GM21786 (cell line): ENCODE measurements around the gene SFRP5.

ENCODE experiments used
- ATAC-seq: cut with Tn5 transposase; IDR thresholded peaks from one replicate; pipeline ENCODE4 v1.9.1; 2021; ENCODE audit not compliant: unreplicated experiment

Gene SFRP5, protein sequence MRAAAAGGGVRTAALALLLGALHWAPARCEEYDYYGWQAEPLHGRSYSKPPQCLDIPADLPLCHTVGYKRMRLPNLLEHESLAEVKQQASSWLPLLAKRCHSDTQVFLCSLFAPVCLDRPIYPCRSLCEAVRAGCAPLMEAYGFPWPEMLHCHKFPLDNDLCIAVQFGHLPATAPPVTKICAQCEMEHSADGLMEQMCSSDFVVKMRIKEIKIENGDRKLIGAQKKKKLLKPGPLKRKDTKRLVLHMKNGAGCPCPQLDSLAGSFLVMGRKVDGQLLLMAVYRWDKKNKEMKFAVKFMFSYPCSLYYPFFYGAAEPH

DNA sequence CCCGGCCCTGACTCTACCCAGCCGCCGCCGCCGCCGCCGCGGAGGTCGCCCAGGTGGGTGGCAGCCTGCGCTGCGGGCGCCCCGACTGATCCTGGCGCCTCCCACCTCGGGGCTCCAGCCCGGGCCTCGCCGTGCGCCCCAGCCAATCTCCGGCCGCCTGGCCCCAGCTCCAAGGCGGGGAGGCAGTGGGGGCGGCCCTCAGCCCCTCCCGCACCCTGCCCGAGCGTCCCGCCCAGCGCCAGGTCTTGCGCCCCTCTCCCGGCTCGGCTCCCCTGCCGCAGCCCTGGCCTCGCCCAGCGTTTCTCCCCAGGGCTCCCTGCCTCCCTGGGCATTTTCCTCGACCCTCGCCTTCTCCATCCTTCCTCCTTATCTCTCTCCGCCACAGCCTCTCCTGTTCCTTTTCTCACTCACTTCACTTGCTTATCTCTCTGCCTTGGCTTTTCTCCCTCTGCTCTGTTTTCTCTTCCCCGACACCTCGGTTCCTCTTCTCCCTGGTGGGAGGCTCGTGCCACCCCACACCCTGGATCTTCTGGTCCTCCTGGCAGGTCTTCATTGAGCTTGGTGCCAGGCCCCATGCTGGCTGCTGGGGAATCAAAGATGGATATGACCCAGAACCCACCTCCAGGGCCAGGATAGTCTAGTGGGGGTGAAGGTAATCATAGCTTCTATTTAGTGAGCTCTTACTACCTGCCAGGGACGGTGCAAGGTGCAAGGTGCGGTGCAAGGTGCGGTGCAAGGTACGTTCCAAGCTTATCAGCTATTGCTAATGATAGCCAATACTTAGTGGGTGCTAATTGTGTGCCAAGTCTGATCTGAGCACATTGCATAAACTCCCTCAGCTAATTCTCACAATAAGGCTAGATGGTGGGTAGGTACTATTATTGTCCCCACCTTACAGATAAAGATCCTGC lies at the start of gene SFRP5:
Gene SFRP5 (minus strand): TSS at position 87 of the 911 bp plus-strand sequence. CDS start 166 bp downstream, outside the sequence.
- ATAC-seq = no peak

DNA sequence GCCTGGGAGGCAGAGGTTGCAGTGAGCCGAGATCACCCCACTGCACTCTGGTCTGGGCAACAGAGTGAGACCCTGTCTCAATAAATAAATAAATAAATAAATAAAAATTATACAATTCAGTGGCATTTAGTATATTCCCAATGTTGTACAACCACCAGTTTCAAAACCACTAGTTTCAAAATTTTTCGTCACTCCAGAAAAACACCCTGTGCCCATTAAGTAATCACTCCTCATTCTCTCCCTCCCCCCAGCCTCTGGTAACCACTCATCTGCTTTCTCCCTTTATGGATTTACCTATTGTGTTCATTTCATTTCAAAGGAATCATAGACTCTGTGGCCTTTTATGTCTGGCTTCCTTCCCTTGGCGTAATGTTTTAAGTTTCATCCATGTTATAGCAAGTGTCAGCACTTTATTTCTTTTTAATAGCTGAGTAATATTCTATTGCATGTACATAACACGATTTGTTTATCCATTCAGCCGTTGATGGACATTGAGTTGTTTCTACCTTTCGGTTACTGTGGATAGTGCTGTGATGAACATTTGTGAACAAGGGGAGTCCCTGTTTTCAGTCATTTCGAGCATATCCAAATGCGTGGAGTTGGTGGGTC lies 48.4 kb upstream of the SFRP5 start:
- no peak for ATAC-seq

DNA sequence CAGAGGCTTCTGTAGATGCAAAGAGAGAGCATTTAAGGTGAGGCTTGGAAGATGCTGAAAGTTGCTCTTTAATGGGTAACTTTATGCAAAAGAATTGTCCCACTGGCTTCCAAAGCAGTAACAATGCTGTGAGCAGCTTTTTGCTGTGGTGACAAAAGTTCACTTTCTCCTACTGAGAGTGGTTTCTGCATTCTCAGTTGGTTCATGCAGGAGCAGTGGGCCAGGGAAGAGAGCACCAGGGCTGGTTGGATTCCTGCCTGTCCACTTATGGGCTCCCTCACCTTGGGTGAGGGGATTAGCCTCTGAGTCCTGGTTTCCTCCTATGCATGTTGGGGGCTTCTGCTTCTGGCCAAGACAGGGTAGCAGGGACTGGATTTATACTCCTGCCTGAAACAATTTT lies 46.8 kb upstream of the SFRP5 start:
- no peak for ATAC-seq

DNA sequence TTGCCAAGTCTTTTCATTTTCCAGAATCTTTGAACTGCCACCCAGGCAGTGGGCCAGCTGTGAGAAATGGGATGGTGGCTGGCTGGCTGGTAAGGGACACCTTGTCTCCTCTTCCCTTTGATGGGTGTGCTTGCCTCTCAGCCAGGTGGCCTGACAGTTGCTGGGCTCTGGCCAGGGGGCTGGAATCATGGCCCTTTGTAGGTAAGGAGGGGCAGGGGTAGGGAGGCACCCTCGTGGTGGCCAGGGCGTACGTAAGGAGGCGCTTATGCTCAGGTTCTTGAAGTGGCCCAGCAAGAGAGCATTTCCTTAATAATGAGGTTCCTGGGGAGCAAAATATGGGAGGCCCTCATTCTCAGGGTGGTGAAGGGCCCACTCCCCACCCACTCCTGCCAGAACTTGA lies 44.8 kb upstream of the SFRP5 start:
- ATAC-seq = no peak

DNA sequence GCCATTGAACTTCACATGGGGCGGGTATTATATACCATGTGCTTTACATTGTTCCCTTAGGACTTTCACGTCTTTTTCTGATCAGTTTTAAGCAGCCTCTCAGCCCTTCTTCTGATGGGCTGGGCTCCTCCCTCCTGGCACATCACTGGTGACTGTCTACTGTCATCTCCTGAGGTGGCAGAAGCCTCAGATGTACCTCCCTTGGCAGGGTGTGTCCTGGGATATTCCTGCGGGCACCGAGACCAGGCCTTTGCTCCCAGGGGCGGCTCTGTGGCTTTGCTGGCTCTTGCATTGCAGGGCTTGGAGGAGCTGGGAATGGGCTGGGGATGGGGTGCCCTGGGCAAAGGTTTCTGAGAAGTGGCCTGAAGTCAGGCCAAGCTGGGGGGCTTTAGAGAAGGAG lies 43.2 kb upstream of the SFRP5 start:
- ATAC-seq = no peak

DNA sequence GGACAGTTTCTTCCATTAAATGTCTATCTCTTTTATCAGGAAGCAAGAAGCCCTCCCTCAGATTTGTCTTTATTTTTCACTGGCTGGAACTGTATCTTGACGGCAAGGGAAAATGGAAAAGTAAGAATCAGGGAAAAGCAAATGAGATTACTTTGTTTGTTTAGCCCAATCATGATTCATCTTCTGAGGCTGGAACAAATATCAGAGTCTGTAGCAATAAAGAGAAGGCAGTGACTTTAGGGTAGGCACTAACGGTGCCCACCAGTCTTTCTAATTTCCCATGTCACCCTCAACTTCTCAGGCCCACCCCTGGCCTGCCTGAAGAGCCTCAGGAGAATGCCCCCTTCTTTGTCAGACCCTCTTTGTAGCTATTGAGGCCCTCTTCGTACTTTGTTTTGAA lies 41.5 kb upstream of the SFRP5 start:
- no peak for ATAC-seq

DNA sequence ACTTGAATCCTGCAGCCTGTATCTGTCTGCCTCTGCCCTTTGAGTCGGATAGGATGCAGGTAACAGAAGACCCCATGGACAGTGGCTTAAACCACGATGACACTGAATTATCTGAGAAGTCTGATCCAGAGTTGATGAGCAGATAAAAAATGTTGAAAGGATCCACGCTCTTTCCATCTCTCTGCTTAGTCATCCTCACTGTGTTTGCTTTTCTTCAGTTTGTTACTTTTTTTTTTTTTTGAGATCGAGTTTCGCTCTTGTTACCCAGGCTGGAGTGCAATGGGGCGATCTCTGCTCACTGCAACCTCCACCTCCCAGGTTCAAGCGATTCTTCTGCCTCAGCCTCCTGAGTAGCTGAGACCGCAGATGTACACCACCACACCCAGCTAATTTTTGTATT lies 40.9 kb upstream of the SFRP5 start:
- ATAC-seq = no peak

DNA sequence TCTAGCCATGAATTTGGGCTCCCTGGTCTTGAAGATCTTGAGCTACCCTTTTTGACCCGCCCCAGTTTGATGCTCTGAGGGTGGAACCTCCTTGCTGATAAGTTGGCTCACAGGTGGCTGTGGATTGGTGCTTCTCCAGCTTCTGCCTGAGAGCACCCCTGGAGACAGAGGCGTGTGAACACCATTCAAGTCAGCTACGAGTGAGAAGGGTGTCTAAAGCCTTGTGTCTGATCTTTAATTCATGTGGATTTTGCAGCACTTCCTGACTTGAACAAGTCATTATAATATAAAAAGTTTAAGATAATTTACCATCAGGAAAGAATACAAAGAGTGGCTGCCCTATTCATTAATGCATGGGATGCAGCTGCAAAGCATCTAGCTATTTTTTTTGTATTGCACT lies 40.2 kb upstream of the SFRP5 start:
- no peak for ATAC-seq

DNA sequence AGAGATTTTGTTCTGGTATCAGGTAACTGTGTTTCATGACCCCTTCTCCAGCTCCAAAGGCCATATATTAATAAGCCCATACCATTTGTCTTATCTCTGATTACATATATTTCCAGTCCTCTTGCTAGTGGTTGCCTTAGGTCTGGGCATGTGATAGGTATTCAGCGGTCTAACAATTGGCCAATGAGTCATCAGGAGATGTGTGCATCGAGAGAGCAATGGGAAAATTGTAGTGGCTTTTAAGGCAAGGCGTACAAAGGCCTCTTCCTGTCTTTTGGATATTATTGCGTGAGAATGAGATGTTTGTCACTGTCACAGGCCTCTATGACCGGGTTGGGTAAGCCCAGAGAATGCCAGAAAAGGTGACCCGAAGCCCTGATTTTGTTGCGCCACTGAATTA lies 38.6 kb upstream of the SFRP5 start:
- no peak for ATAC-seq

DNA sequence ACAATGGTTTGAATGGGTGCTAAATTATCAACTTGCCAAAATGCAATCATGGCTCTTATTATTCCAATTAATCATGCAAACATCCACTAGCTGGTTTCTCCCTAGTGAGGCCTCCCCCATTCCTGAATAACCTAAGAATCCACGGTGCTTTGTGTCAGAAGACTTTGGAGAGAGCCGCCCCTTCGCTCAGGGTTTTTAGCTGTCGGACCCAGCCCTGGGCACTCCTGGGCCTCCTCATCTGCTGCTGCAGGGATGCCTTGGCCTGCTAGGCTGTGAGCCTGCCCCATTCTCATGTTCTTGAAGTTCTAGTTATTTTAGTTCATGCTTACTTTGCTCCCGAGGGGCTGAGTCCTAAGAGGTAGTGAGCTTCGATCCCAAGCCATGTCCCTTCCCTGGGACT lies 34.1 kb upstream of the SFRP5 start:
- ATAC-seq = no peak

DNA sequence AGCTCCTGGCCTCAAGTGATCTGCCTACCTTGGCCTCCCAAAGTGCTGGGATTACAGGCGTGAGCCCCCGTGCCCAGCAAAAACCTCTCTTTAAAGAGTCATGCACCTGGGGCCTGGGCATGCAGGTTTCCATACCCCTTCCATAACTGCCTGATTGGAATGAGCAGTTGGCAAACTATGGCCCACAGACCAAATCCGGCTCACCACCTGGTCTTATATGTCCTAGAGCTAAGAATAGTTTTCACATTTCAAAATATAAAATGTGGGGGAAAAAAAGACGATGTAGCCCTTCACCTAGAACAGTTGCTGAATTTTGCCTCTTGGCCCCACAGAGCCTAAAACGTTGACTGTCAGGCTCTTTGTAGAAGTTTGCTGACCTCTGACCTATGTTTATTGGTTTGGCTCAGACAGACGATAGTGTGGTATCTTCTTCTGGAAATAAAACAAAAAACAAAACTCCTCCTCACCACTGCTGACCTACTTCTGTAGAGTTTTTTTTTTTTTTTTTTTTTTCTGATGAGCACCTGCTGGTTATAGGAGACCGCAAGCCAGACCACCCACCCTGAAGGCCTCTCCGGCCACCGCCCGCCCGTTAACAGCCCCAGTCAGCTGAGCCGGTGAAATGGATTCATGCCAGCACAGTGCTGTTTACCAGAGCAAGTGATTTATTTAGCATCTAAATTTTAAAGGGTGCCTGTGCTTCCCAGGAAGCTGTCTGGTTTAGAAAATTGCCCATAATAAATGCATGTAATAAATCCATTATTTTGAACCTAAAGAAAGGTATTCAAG lies 33.5 kb upstream of the SFRP5 start:
- ATAC-seq = no peak

DNA sequence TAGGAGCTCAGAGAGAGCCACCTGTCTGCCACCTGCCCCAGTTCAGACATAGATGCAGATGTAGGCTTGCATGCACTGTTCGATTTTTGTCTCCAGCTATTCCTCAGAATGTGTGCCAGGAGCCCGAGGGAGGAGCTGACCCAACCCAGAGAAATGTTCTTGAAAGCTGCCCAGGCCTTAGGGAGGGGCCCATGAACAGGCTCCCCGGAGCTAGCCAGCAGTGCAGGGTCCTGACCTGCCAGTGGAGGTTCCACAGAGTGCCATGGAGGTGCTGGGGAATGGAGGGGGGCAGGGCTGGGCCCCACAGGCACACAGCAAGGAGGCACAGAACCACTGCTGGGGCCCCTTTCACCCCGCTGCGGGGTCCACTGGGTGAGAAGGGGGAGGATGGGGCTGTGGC lies 29.6 kb upstream of the SFRP5 start:
- ATAC-seq = no peak

DNA sequence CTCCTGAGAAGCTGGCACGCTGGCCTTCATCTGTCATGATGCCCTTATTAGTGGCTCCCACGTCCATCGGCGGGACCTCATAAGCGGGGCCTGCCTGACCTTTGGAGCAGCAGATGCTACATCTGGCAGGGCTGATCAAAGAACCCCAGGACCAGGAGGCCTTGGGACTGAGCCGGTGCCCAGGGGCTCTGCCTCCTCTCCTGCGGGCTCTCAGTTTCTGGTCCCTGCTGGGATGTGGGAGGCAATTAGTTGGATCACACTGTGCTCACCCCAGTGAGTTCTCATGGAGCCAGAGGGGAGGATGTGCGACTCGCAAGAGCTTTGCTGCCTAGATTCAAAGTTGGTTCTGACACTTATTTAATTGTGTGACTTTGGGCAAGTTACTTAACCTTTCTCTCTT lies 28.7 kb upstream of the SFRP5 start:
- ATAC-seq = no peak

DNA sequence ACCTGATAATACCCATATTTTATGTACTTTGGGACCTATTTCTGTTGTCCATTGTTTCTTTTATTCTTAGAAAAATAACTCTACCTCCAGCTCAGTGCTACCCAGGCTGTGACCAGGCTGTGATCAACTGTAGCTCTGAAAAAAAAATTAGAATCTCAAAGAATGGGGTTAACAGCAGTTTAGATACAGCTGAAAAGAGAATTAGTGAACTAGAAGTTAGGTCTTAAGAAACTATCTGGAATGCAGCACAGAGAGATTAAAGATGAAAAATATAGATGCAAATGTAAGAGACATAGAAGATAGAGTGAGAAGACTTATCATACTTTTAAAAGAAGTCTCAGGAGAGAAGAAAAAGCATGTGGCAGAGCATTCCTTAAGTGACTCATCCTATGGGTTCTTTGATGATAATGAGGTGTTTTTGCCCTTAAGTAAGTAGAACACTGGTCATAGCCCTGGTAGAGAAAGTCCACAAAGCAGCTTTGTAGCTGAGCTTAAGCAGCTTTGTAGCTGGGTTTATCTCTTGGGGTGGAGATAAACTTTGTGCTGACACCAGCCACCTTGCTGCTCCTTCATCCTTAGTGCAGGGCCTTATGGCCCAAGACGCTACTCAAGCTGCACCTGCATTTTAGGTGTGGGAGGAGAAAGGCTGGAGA lies 27.3 kb upstream of the SFRP5 start:
- ATAC-seq = no peak

DNA sequence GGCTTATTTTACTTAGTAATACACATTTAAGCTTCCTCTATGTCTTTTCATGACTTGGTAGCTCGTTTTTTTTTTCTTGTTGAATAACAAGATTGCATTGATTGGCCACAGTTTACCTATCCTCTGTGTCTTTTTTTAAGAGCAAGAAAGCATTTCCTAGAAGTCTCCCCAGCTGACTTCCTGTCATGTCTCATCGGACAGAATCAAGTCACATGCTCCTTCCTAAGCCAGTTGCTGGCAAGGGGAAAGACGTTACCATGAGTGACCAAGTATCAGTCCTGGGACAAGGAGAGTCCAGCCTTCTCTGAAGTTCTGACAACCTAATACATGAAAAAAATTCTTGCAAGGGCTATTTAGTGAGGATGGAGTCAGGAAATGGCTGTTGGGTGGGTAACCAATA lies 24.9 kb upstream of the SFRP5 start:
- ATAC-seq = no peak

DNA sequence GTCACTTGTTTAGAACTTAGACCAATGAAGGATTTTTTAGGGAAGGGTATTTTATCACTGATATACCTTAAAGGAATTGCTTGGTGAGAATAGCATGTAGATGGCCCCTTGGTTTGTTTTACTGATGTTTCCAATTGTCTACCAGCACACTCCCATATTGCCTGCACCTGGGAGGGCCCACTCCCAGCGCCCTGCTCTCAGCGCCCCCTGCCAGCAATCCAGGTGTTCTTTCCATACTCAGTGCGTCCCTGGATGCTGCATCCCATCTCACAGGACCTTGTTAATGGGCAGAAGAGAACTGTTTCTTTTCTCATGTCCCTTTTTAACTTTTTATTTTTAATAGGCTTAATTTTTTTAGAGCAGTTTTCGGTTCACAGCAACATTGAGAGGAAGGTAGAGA lies 24.1 kb upstream of the SFRP5 start:
- no peak for ATAC-seq

DNA sequence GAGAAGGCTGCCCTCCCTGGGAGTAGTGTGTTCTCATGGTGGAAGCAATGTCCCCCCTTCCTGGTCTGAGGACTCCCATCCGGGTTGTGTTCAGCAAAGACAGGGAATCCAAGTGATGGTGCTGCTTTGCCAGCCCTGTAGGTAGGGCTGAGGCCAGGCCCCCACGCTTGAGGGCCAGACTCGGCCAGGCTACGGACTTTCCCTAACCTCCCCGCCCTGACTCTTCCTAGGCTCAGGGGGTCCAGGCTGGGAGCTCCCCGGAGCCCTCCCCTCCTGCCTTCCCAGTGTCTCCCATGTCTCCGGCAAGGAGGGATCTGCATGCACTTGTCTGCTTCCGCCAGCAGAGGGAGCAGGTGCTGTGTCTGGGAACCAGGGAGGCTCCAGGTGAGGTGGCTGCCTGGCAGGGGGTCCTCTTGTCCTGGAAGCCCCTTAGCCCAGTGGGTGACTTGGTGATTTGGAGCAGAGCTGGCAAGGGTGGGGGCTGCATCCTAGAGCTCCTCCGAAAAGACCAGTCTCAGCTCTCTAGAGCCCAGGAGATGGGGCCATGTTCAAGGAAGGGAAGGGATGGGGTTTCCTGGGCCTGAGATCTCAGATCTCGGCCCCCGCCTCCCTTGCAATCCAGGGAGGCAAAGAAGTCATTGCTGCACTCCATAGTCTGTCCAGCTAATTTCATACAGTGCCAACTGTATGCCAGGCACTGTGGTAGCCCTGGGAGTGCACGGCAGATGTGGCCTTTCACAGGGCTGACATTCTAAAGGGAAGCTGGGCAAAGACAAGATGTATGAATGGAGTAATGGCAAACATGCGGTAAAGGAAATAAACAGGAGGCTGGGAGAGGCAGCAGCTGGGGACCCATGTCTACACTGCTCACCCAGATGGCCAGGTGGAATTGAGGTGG lies 20.3 kb upstream of the SFRP5 start:
- ATAC-seq = no peak

DNA sequence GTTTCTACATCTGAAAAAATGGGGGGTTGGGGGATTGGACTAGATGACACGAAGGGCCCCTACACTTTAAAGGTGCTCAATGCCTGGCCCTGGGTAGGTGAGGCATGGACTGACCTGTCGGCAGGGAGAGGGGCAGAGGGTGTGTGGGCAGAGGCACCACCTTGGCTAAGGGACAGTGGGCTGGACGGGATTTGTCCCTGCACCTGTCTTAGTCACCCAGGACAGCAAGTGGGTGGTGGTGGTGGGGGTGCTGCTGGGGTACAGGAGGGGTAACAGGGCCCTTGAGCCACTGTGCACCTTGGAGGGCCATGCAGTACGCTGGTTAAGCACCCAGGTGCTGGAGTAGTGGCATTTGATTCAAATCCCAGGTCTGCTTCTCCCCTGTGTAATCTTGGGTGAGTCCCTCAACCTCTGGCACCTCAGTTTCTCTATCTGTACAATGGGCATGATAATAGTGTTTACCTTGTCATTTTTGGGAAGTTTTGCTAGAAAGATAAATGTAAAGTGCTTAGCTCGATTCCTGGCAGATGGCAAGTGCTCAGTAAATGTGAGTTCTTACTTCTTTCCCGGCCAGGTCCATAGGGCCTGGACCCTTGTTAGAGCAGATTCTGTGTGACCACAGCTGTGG lies 18.1 kb upstream of the SFRP5 start:
- no peak for ATAC-seq
